ENCODE measurements around the gene POLR1G. TPM values are rescaled to one million over a fixed set of nuclear protein-coding genes. Genes with fewer than 3 reads are reported as not detected.
A peak's percentile ranks its signal among the peaks of the same experiment; 100 is the strongest.

Gene POLR1G
- total and polyA plus RNA-seq, 7 donors, result 6.0 to 12.5 (median 8.8) TPM

DNA sequence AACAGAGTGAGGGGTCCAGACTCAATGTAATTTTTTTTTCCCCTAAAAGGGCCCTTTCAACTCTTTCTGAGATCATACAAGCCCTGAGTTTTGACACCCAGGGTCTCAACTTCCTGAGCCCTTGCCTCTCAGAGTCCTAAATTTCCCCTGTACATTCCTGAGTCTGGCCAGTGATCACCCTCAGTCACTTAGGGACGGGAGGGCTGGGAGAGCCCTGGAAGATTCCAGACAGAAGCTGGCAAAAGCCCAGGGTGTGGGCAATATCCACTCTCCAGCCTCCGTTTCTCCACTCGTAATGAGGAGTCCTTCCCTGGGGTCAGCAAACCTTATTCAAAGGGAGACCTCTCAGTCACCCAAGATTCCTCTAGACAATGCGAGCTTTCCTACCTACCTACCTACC, 3.2 kb upstream of the POLR1G start:
- 77 to 84% (median 81%) methylated on average over 4 of the region's 4 CpGs for WGBS, 3 donors
- H3K4me3 ChIP-seq, result no peak overlapping the region
- intact Hi-C loops (cut with DNase I), result no loop called here
- H3K9me3 ChIP-seq, result no peaks in the 10 kb centered on the region
- H3K27me3 ChIP-seq (ENCODE audit: insufficient read depth in 3 of 3, low read length in 2 of 3), result peaks cover 0 to 3% (median 2%) of the 10 kb centered on the region in 3 donors
- no peak for ATAC-seq
- no peak overlapping the region for H3K27ac ChIP-seq
- peaks cover 23% of the 10 kb centered on the region for H3K4me1 ChIP-seq
- DNase-seq, result no peak
- H3K36me3 ChIP-seq (ENCODE audit: insufficient read depth in 1 of 2, low read depth in 1 of 2), result no peaks in the 10 kb centered on the region
- TF ChIP-seq CTCF (IDR thresholded peaks at IDR 0.05), result no peak

DNA sequence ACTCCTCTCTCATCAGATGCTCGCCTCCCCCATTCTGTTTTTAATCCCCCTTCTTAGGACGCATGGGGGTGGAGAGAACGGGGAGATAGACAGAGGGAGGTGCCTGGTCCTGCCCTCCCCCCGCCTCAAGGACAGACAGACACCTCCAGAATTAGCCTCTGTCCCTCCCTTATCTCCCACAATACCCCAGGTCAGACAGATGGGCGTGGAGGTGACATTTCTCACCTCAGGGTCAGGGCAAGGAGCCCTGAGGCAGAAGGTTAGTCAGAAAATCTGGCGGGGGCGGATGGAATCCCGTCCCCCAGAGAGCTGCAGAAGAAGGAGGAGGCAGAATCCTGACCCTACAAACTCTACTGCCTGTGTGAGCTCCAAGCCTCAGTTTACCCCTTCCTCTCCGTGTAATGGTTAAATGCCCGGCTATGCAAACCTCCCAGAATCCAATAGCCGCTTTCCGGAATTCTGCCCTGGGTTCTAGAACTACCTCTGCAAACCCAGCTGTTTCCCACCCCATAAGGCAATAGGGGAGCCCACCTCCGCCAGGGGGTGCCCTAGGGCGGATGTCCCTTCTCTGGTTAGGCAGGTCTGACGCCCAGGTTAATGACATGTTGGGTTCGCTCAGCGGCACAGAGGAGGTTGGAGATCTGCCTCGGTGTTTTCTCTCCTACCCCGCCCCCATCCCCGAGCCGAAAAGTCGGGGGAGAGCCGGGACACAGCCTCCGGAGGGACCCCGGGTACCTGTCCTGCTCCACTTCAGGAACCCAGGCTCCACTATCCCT, 2.5 kb upstream of the POLR1G start:
- WGBS, 3 donors, result 33 to 38% (median 33%) methylated on average over 25 of the region's 25 CpGs
- Histone ChIP-seq H3K27ac (no peak overlapping the region), H3K4me3 (peak overlapping the region; percentile 80), H3K36me3 (ENCODE audit: insufficient read depth in 1 of 2, low read depth in 1 of 2) (no peaks in the 10 kb centered on the region), H3K4me1 (peaks cover 17% of the 10 kb centered on the region), H3K9me3 (no peaks in the 10 kb centered on the region), H3K27me3 (ENCODE audit: insufficient read depth in 3 of 3, low read length in 2 of 3) (peaks cover 0 to 3% (median 2%) of the 10 kb centered on the region in 3 donors)
- ATAC-seq (no peak), DNase-seq (peak in 1 of 2 donors; percentile 47)
- intact Hi-C loops (cut with DNase I), result no loop called here
- no peak for TF ChIP-seq CTCF (IDR thresholded peaks at IDR 0.05)

- Histone ChIP-seq H3K27me3 (ENCODE audit: insufficient read depth in 3 of 3, low read length in 2 of 3) (peaks cover 0 to 3% (median 2%) of the 10 kb centered on the region in 3 donors), H3K36me3 (ENCODE audit: insufficient read depth in 1 of 2, low read depth in 1 of 2) (peaks cover 0 to 5% of the 10 kb centered on the region in 2 donors), H3K9me3 (no peaks in the 10 kb centered on the region), H3K4me3 (peak within 1 kb of the TSS; percentile 80), H3K4me1 (peaks cover 17% of the 10 kb centered on the region), H3K27ac (peak within 1 kb of the TSS; percentile 94)
- intact Hi-C loops (cut with DNase I), result no loop called here
- ATAC-seq (peak; percentile 28 to 48 (median 39)), DNase-seq (peak; percentile 78 to 84)
- WGBS, 3 donors, result 8 to 11% (median 8%) methylated on average over 45 to 46 of the region's 46 CpGs
- TF ChIP-seq CTCF (IDR thresholded peaks at IDR 0.05), result no peak
Measured at GRCh38 chr19:45404557-45405434, 1.6 kb upstream of the POLR1G start, which contains the start of gene PPP1R13L. PPP1R13L (minus strand) TSS chr19:45405069; CDS start chr19:45398318, 6,751 bp downstream.

DNA sequence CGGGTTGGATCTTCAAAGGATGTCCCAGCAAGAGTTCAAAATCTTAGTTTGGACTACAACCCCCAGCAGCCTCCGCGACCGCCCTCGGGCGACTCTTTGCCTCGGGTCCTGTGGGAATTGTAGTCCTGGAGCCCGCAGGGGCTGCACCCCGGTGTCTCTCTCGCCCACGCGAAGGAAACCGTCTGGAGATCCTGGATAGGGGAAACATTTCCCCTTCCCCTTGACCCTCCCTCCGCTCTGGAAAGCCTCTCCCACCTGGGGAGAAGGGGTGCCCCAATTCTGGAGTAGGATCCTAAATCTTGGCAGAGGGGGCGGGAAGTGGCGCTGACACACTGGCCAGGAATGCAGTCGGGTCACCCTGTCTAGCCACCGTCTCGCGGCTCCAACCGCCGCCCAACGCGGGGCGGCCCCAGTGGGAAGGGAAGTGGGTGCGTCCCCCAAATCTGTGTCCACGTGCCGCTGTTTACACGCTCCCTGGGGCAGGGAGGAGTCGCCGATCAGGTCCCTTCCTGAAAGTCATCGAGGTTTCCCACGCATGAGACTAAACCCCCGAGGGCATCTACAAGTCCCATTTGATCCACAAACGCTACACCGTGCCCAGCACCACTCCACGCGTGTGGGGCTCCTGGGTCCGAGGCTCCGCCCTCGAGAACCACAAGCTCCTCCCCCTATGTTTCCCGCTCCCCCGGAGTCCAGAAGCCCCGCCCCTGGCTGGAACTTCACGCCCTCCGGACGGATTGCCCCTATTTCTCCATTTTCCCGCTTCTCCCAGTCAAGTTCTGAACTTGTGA, 814 bp upstream of the POLR1G start:
- ATAC-seq, result peak; percentile 74 to 85 (median 78)
- WGBS, 3 donors, result 0 to 1% (median 0%) methylated on average over 47 to 48 of the region's 48 CpGs
- intact Hi-C loops (cut with DNase I), result no loop called here

More for the DNA sequence above, 814 bp upstream of the POLR1G start:
- TF ChIP-seq CTCF (IDR thresholded peaks at IDR 0.05), result no peak
- H3K9me3 ChIP-seq, result no peaks in the 10 kb centered on the region
- H3K4me1 ChIP-seq, result peaks cover 17% of the 10 kb centered on the region
- peak; percentile 89 to 94 for DNase-seq
- peaks cover 0 to 3% (median 2%) of the 10 kb centered on the region in 3 donors for H3K27me3 ChIP-seq (ENCODE audit: insufficient read depth in 3 of 3, low read length in 2 of 3)
- H3K4me3 ChIP-seq, result peak overlapping the region; percentile 80
- H3K36me3 ChIP-seq (ENCODE audit: insufficient read depth in 1 of 2, low read depth in 1 of 2), result peaks cover 0 to 5% of the 10 kb centered on the region in 2 donors
- peak overlapping the region; percentile 94 for H3K27ac ChIP-seq

Measured in psoas muscle (tissue), 8 donors.